HG02763 (cell line): ENCODE measurements around the gene DCLK2.
"Not testable (repeated sequence)": the region's sequence is repeated elsewhere in the genome, so short reads cannot be mapped to it uniquely, and the experiment has no call there.

Experiments
- ATAC-seq: cut with Tn5 transposase; IDR thresholded peaks from one replicate; pipeline ENCODE4 v1.9.1; 2021; ENCODE audit warnings: mild to moderate bottlenecking, moderate library complexity; ENCODE audit not compliant: unreplicated experiment

The DCLK2 gene

DNA sequence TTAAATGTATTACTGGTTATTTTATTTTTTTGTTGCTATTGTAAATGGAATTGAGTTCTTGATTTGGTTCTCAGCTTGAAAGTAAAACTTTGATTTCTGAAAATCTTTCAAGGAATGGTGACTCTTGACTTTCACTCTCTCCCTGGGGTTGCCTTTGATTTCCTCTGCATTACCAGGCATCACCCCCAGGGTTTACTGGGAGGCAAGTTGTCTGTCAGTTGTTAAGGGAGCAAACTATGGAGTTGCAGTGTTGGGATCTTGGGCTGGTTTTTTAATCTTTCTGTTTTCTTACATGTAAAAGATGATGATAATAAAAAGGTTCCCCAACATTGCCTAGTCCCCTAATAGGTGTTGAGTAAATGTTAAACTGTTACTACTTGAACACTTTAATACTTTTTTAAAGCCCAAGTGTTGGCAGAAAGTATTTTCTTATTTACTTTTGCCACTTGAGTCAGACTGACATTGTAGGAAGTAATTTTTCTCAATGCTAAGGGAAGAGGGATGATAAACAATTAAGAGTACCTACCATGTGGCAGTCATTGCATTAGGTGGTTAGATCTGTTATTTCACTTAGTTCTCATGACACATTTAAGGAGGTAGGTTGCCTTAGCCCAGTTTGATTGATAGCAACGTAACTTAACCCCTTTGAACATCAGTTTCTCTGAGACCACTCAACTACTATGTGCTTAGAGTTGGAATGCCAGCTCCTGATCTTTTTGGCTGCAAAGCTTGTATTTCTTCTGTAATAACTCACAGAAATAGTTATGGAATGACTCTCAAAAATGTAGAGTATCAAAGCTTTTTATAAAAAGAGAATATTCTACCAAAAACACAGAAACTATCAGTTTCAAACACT lies 67.1 kb downstream of the DCLK2 start:
- no peak for ATAC-seq

DNA sequence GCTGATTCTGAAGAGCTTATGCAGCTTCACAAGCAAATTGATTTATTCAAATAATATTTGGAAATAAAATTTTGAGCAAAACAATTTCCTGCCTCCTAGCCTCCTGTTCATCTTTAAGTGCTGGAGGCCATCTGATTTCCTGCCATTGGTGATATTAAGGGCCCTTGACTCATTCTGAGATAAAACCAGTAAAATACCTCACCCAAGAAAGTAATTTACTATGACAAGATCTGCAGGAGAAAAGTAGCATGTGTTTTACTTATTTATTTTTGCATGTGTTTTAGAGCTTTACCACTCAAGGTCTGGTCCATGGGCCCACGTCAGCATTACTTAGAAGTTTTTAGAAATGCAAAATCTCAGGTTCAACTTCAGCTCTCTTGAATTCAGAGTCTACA lies 67.7 kb downstream of the DCLK2 start:
- ATAC-seq, result no peak

DNA sequence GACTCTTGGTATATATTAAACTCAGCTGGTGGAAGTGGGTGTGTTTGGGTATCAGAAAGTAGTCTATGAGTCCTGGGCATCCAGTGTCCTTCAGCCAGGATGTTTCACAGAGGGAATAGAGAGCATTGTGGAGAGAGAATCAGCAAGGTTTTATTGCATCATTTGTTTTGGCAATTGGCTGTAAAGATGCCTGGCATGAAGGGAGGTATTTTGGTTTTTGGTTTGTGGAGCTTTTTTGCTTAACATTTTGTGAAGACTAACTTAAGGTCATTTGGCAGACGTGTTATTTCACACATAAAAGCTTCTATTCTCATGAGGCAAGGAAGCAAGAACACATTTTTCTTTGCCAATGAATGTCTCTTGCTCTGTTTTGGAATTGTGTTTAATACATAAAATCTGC lies 71.1 kb downstream of the DCLK2 start:
- ATAC-seq, result no peak

DNA sequence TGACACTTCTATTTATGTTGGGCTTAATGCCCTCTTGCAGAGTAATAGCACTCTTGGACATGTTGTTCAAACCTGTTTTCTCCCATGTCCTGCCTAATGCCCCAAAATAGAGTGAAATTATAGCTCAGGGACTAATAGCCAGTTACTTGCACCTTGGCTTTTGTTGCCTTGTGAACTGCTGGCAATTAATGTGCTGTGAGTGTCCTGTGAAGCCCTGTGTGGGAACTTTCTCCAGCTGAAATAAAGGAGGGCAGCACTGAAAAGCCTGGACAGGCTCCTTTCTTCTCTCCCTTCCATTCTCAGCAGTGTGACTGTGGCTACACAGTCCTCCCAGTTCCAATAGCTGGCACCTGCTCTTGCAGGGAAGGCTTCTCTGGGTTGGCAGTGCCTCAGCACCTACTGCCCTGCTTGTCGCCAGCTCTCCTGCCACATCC lies 72.4 kb downstream of the DCLK2 start:
- no peak for ATAC-seq

DNA sequence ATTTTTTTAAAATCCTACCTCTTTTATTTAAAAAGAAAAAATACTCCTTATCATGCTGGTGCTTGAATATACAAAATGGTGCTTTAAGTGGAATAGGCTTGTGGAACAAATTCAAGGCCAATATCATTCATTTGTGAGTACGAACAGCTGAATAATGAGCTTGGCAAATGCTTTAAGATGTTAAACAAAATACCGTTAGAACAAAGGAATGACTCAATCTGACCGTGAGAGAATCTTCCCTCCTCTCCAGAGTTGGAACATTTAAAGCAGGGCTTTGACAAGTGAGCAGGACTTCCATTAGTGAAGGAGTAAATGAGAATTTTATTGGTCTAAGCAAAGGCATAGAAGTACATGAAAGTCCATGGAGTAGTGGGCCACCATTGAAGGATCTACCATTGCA lies 74.5 kb downstream of the DCLK2 start:
- ATAC-seq, result no peak

DNA sequence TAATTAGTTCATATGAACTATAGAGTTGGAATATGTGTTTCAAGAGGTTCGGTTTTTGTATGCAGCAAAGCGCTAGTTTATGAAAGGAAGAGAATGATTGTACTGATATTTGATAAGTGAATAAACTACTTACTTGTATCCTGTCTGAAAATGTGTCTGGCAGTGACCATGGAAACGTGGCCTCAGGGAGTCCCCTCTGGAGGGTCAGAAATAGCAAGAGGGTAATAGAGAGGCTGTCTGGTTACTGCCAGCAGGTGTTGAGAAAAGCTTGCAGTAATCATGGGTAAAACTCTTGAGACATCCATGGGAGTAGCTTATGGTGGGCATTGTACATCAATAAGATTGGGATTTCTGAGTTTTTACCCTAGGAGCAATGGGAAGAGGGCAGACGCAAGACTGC lies 77.1 kb downstream of the DCLK2 start:
- no peak for ATAC-seq

DNA sequence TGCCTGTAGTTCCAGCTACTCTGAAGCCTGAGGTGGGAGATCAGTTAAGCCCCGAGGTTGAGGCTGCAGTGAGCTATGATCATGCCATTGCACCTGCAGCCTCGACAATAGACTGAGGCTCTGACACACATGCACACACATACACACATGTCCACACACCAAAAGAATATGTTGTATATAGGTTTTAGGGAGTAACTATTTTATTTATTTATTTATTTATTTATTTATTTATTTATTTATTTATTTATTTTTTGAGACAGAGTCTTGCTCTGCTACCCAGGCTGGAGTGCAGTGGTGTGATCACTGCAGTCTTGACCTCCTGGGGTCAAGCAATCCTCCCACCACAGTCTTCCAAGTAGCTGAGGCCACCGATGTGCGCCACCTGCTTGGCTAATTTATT lies 78.3 kb downstream of the DCLK2 start:
- ATAC-seq, result no peak

DNA sequence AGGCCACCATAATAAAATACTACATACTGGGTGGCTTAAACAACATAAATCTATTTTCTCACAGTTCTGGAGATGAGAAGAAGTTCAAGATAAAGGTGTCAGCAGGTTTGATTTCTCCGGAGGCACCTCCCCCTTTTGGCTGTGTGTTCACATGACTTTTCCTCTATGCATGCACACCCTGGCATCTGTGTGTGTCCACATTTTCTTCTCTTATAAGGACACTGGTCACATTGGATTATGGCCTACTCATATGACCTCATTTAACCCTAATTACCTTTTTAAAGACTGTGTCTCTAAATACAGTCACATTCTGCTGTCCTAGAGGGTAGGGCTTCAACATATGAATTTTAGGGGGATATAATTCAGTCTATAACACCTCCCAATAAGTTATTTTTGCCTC lies 79.8 kb downstream of the DCLK2 start:
- ATAC-seq, result no peak

DNA sequence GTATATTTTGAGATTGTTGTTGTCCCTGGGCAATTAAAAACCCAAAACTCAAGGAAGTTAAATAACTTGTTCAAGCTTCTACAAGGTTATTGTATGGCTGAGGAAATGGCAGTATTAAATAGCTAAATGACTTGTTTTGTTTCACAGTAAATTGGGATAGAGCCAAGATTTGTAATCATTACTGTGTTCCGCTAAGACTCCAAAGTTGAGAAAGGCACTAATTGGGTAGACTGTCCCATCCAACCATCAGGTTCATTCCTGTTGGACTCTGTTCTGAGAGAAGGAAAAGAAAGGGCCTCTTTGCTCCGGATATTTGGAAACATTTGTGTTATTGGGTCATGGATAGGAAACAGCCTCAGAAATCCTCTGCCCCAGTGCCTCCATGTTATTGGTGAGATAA lies 82.2 kb downstream of the DCLK2 start:
- ATAC-seq, result no peak

DNA sequence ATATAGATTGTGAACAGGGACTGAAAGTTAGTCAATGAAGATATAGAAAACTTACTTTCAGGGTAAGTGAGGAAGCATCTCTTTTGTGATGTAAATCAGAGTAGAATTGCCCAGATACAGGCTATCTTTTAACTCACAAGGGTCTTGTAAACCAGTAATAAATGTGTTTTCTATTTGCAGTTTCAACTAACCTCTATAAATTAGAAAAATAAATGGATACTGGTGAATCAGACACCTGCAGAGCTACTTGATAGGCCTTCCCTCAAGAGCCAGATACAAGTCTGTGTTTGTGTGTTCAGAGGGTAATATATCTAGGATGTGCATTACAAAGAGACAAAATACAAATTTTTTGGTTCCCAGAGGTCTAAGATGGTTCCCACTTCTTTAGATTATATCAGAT lies 82.9 kb downstream of the DCLK2 start:
- no peak for ATAC-seq

DNA sequence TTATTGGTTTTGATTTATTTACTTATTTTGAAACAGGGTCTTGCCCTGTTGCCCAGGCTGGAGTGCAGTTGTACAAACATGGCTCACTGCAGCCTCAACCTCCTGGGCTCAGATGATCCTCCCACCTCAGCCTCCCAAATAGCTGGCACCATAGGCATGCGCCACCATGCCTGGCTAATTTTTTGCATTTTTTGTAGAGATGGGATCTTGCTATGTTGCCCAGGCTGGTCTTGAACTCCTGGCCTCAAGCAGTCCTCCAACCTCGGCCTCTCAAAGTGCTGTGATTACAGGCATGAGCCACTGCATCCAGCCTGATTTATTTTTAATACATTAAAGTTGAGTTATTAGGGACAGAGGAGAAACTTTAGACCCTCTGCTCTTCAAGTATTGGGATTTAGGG lies 83.8 kb downstream of the DCLK2 start:
- not testable (repeated sequence) for ATAC-seq

DNA sequence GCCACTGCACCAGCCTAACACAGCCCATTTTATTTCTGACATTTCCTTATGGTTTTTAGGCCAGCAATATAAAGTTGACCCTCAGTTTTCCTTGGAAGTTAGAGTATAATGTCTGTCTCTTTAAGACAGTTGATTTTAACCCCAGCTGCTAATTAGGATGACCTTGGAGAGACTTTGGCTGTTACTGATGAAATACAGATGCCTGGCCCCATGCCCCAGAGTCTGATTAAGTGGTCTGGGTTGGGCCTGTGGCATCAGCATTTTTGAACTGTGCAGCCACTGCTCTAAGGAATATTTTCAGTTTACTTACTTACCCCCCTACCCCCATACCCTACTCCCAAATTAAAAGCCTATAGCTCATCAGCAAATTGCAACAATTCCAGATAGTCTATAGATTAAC lies 85.8 kb downstream of the DCLK2 start:
- no peak for ATAC-seq

DNA sequence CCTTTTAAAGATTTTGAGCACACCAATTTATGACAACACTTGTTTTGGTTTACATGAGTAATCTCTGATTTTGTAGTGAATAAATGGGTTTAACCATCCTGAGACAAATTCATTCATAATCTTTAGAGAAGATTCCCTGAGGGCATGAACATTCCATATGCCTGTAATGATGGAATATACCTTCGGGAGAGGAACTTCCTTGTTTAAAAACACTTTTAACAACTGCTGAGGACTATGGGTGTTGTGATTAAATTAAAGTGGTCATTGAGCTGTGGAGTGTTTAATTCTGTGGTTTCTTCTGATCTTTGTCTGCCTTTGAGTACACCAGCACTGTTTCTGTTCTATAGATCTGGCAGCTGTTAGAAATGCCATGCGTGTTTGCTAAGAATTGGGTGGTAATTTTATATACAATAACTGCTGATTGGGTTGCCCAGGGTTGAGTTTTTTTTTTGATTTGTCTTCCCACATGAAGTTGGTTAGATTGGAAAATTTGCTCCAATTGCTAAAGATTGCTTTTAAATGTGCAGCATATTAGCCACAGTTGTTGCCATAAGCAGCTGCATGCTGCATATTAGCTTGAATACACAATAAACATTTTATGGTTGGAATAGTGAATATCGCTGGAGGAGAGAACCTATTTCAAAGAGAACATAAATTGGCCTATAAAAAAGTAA lies 86.8 kb downstream of the DCLK2 start:
- ATAC-seq, result no peak

DNA sequence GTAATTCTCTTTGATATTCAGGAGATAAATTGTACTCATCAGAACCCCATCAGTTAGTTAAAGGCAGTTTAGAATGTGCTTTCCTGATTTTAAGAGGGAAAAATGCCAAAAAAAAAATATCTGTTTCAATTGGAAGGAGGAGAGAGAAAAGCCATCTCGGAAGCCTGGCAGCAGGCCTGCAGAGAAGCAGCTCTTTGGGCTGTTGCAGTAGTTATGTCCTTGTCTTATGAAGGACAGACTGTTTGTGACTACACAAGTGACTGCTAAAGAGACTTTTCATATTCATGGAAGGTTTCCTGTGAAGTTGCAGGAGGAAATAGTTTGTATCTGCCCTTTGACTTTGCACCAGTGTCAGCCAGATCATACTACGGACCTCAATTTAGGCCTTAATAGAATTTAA lies 88.8 kb downstream of the DCLK2 start:
- no peak for ATAC-seq

DNA sequence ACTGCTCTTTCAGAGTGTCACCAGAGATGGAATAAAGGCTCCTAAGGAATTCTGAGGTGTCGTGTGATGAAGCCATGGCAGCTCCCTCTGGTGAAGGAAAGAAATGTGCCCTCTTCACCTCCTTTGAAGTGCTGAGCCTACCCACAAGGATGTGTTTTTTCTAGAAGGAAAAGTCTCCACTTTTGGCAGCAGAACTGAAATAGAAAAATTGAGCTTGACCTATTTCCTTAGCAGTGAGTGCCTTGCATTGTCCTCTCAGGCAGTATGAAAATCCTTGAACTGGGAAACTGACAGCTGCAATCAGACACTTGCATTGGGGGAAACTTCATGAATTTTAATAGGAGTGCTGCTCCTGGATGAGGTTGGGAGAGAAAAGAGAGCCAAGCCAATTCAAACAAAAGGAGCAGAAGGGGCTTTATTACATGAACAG lies 95.2 kb downstream of the DCLK2 start:
- ATAC-seq, result no peak

DNA sequence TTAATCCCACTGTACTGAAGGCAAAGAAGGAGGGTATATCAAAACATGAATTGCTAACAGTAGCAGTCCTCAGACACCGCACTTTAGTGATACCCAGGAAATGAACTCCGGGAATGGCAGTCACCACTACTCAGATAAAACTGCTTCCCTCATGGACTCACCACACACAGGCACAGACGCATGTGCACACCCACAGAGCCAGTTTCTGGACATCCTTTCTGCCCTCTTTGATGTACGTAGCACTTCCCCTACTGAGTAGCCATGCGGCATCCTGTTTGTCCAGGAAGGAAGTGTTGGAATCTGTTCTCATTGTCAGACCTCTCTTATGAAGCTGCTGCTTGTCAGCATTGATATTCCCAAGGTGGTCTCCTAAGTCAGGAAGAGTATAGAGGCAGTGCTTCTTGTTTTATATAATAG lies 95.7 kb downstream of the DCLK2 start:
- no peak for ATAC-seq

DNA sequence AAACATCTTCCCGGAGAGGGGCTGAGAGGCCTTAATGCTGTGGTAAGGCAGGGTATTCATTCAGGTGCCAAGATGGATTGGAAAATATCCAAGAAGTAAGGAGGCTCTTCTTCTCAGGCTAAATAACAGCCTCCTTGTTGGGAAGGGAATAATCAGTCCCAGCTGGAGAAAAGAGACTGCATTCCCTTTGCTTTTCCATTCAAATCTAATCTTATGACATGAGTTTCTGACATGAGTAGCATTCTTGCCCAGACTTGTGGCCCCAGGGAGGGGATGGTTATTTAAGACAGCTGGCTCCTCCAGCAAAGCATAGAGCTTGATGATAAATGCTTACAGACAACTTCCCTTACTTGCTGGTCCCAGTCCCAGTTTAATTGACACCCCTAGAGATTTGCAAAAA lies 98.3 kb downstream of the DCLK2 start:
- no peak for ATAC-seq

DNA sequence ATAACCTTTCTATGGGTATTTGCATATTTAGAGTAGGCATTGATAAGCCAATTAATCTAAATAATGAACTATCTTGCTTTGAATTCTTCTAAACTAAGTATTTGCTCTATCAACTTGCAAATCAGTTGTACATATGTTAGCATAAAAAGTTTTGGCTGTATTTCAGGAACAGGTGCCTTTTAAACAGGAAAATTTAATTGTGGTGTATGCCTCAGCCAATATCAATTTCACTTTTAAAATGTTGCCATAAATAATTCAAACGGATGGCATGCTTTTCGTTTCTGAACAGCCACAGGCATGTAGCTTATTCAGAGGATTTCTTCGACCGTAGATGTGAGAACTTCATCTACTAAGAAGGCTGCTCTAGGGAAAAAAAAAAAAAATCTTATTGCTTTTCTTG lies 99.9 kb downstream of the DCLK2 start:
- ATAC-seq, result no peak

DNA sequence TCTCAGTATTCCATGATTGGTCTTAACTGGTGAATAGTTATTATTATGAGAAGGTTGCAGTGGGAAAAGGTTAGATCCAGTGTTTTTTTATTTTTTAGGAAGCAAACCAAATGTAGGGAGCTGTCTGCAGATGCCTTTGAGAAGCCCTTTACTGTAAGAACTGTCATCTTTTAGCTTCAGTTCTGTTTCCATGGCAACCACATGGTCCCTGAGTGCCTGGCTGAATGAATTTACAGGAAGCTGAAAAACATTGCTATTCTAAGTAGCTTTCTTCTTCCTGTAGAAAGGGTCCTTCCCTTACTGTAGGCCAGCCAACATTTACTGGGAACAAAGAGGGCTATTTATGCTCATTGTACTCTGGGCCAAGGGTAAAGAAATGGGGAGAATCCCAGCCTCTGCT lies 103.3 kb downstream of the DCLK2 start:
- ATAC-seq, result no peak

DNA sequence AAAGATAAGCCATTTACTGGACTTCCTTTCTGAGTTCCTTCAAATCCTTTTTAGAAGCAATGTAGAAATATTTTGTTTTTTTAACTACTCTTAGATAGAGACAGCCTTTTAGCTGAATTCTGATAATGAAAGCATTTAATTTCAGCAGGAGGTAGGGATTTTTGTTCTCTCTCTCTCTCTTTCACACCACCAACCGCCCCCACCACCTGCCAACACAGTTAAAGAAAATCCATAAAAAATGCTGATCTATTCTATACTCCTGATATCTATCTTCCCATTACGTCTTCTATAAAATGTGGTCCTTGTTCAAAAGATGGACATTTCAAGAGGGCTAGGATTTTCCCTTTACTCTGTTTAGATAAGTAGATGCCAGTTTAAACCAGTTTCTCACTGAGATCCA lies 104.5 kb downstream of the DCLK2 start:
- no peak for ATAC-seq

DNA sequence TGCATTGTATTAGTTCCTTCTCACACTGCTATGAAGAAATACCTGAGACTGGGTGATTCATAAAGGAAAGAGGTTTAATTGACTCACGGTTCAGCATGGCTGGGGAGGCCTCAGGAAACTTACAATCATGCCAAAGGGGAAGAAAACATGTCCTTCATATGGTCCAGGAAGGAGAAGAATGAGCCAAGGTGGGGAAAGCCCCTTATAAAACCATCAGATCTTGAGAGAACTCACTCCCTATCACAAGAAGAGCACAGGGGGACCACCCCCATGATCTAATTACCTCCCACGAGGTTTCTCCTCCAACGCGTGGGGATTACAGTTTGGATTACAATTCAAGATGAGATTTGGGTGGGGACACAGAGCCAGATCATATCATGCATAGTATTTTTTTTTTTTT lies 106.8 kb downstream of the DCLK2 start:
- ATAC-seq, result not testable (repeated sequence)

DNA sequence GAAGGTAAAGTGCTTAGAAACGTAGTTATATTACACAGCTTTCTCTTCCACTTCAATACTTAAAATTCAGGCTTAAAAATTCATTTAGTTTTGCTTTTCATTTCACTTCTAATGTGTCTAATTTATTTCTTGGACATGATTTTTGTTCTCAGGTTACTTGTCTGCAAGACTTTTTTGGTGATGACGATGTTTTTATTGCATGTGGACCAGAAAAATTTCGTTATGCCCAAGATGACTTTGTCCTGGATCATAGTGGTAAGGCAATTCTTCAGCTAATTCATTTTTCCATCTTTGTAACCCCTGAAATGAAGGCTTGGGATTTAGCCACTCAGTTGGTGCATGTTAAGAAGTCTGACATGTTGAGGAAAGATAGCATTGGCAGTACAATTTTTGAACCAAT lies 114.7 kb downstream of the DCLK2 start:
- ATAC-seq, result no peak
